Trophoblast cell (in vitro differentiated cells and primary cell): ENCODE measurements around the gene PLOD3.

Experiments
- DNase-seq, 2 donors: peaks; one replicate each; pipeline ENCODE4 v3.0.0-alpha.2; 2016
- H2AFZ ChIP-seq: 2 replicates; pipeline ENCODE4 v1.6.1; 2013; ENCODE audit warnings: low read length, moderate library complexity, mild to moderate bottlenecking; ENCODE audit not compliant: insufficient read depth, poor library complexity
- H2AK5ac ChIP-seq: 2 replicates; pipeline ENCODE4 v1.6.1; 2013; ENCODE audit warnings: mild to moderate bottlenecking, low read length
- H2BK120ac ChIP-seq: 2 replicates; pipeline ENCODE4 v1.6.1; 2013; ENCODE audit warnings: low read length, mild to moderate bottlenecking, moderate library complexity; ENCODE audit not compliant: insufficient read depth, poor library complexity
- H2BK12ac ChIP-seq: 2 replicates; pipeline ENCODE4 v1.6.1; 2013; ENCODE audit warnings: mild to moderate bottlenecking, low read length, moderate library complexity
- H2BK5ac ChIP-seq: 2 replicates; pipeline ENCODE4 v1.6.1; 2013; ENCODE audit warnings: low read length, low read depth, moderate library complexity, mild to moderate bottlenecking; ENCODE audit not compliant: poor library complexity
- H3K14ac ChIP-seq: 2 replicates; pipeline ENCODE4 v1.6.1; 2013; ENCODE audit warnings: mild to moderate bottlenecking, low read length
- H3K18ac ChIP-seq: 2 replicates; pipeline ENCODE4 v1.6.1; 2013; ENCODE audit warnings: mild to moderate bottlenecking, low read length
- H3K23ac ChIP-seq: 2 replicates; pipeline ENCODE4 v1.6.1; 2013; ENCODE audit warnings: low read length
- H3K27ac ChIP-seq: 2 replicates; pipeline ENCODE4 v1.5.1; 2013; ENCODE audit warnings: low read depth, mild to moderate bottlenecking, inconsistent platforms, low read length, moderate library complexity
- H3K27me3 ChIP-seq: 2 replicates; pipeline ENCODE4 v1.6.1; 2013; ENCODE audit warnings: inconsistent platforms, mild to moderate bottlenecking, low read length, moderate library complexity; ENCODE audit not compliant: insufficient read depth
- H3K36me3 ChIP-seq, 2 experiments: 1 replicate in 1 of 2; 2 replicates in 1 of 2; pipeline ENCODE4 v1.6.1; 2013; ENCODE audit warnings: low read length in 2 of 2, mild to moderate bottlenecking in 2 of 2, moderate library complexity in 1 of 2; ENCODE audit not compliant: insufficient read depth in 2 of 2, control insufficient read depth in 1 of 2
- H3K4ac ChIP-seq: 2 replicates; pipeline ENCODE4 v1.6.1; 2013; ENCODE audit warnings: low read depth, mild to moderate bottlenecking, low read length, moderate library complexity
- H3K4me1 ChIP-seq, 2 experiments: 1 replicate in 1 of 2; 2 replicates in 1 of 2; pipeline ENCODE4 v1.6.1; 2013; ENCODE audit warnings: low read length in 2 of 2, mild to moderate bottlenecking in 2 of 2, moderate library complexity in 1 of 2; ENCODE audit not compliant: insufficient read depth in 2 of 2, control insufficient read depth in 1 of 2
- H3K4me2 ChIP-seq: 2 replicates; pipeline ENCODE4 v1.6.1; 2013; ENCODE audit warnings: inconsistent platforms, mild to moderate bottlenecking, low read length, moderate library complexity
- H3K4me3 ChIP-seq: 2 replicates; pipeline ENCODE4 v1.5.1; 2013; ENCODE audit warnings: mild to moderate bottlenecking, low read depth, low read length, inconsistent platforms
- H3K79me1 ChIP-seq: one replicate; pipeline ENCODE4 v1.6.1; 2013; ENCODE audit warnings: low read length
- H3K79me2 ChIP-seq: 2 replicates; pipeline ENCODE4 v1.6.1; 2013; ENCODE audit warnings: low read length, mild to moderate bottlenecking; ENCODE audit not compliant: control insufficient read depth, insufficient read depth, poor library complexity
- H3K9ac ChIP-seq: 2 replicates; pipeline ENCODE4 v1.6.1; 2013; ENCODE audit warnings: mild to moderate bottlenecking, low read length
- H3K9me3 ChIP-seq: 2 replicates; pipeline ENCODE4 v1.6.1; 2013; ENCODE audit warnings: low read depth, mild to moderate bottlenecking, control low read depth, inconsistent platforms, low read length; ENCODE audit not compliant: insufficient read depth
- H4K12ac ChIP-seq: 2 replicates; pipeline ENCODE4 v1.6.1; 2013; ENCODE audit warnings: low read depth, mild to moderate bottlenecking, low read length, moderate library complexity
- H4K8ac ChIP-seq: 2 replicates; pipeline ENCODE4 v1.6.1; 2013; ENCODE audit warnings: low read depth, mild to moderate bottlenecking, low read length, moderate library complexity
- H4K91ac ChIP-seq: one replicate; pipeline ENCODE4 v1.6.1; 2013; ENCODE audit warnings: low read depth, mild to moderate bottlenecking, low read length, moderate library complexity
- WGBS: extraction: QIAGEN DNeasy Blood & Tissue Kit; methylation state at CpG from one replicate; pipeline ENCODE4 v1.1.7; 2013; ENCODE audit warnings: missing lambda C conversion rate; ENCODE audit not compliant: insufficient read length, insufficient coverage; ENCODE audit errors: extremely low coverage; 5-methylcytosine and 5-hydroxymethylcytosine counted together

Gene PLOD3

DNA sequence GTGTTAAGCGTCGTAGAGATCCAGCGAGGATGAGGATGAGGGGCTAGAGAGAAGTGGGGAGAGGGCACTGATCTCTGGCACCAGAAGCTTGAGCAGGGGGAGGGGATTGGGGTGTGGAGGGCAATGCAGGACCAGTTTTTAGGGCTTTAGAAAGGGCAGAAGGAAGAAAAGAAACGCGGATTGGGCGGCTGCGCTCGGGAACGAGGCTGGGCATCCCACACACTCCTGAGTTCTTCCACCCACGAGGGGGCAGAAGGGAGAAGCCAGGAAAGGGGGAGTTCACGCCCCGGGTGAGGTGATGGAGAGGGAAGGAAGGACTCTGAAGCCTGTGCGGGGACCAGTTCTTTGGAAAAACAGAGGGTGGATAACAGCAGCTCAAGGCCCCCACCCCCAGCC, 45.9 kb downstream of the PLOD3 start:
- H4K8ac ChIP-seq = no peak overlapping the region
- H2BK12ac ChIP-seq = no peak overlapping the region
- no CpG with 5 or more reads among the region's 13 CpGs for WGBS
- H3K18ac ChIP-seq = no peak overlapping the region
- H4K12ac ChIP-seq = no peak overlapping the region
- H3K79me1 ChIP-seq = no peaks in the 10 kb centered on the region
- H4K91ac ChIP-seq = no peak overlapping the region
- H3K4me3 ChIP-seq = no peak overlapping the region
- H2AFZ ChIP-seq = no peak overlapping the region
- no peak overlapping the region for H3K4ac ChIP-seq
- peaks cover 12% of the 10 kb centered on the region for H3K9me3 ChIP-seq
- H2BK5ac ChIP-seq = no peak overlapping the region
- no peak for DNase-seq
- no peak overlapping the region for H3K14ac ChIP-seq
- H2AK5ac ChIP-seq = no peak overlapping the region
- H3K27ac ChIP-seq = no peak overlapping the region
- H3K27me3 ChIP-seq = peaks cover 60% of the 10 kb centered on the region
- H3K36me3 ChIP-seq = no peaks in the 10 kb centered on the region
- no peak overlapping the region for H3K23ac ChIP-seq
- H3K9ac ChIP-seq = no peak overlapping the region
- no peaks in the 10 kb centered on the region for H3K79me2 ChIP-seq
- H3K4me1 ChIP-seq = peaks cover 17 to 27% of the 10 kb centered on the region in 2 experiments
- H3K4me2 ChIP-seq = no peak overlapping the region
- H2BK120ac ChIP-seq = no peak overlapping the region

DNA sequence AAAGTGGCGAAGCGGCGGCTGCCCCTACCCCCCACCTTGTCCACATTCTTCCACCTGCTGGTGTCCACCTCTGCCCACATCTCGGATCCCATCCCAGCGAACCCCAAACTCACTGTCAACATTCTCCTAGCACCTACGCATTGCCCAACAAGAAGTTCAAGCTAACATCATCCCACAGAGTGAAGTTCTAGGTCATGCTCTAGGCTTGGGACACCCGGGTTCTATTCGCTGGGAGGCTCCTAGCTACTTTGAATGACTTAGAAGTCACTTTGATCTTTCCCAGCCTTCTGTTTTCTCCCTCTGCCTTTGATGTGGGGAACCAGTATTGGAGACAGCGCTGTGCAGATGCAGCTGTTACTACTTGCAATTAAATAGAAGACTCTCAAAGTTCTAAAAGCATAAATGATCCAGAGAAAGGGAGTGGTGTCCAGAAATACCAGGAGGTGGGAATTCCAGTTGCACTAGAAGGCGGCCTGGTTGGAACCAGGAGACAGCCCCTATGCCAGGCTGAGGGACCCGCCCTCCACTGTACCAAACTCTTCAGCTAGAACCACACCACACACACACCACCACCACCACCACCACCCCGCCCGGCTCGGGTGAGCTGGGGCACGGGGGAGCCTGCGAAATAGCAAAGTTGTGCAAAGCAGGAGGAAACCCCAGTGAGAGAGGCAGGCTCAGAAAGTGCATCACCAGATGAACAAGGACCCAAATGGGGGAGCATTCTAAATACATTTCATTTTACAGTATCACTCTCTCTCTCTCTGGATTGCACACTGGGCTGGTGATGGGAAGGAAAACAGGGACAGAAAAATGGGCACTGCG, 46.6 kb downstream of the PLOD3 start:
- H3K4ac ChIP-seq = no peak overlapping the region
- H2AFZ ChIP-seq = no peak overlapping the region

DNA sequence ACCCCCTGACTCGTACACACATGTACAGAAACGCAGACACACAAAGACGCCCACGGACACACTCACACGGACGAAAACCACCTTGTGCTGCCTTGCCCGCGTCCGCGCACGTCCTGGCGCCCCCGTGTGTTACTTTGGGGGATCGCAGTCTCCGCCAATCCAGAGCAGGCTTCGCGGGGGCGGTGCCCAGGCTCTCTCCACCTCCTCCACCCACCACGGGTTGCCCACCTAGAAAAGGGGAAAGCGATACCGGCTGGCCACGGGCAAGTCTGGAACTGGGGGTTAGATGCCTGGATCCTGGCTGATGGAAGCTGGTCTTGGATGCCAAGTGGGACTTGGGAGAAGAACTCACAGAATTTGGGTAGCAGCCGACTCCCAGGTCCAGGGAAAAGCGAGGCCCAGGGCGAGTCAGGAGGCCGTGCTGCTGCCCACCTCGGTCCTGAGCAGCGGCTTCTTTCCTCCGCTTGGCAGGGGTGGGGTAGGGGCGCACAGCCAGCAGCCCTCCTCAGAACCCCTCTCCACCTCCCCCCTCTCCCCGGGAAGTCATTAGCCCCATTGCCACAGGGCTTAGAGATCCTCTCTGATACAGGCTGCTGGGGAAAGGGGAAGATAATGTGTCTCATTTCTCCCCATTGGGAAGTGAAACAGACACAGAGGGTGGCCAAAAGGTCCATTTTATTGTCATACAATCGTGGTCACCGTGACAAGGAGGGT, 47.4 kb downstream of the PLOD3 start:
- Histone ChIP-seq H3K9me3 (peaks cover 12% of the 10 kb centered on the region), H2AFZ (no peak overlapping the region), H3K79me2 (no peaks in the 10 kb centered on the region), H3K4me1 (peaks cover 28 to 38% of the 10 kb centered on the region in 2 experiments), H2AK5ac (no peak overlapping the region), H2BK12ac (no peak overlapping the region), H4K91ac (no peak overlapping the region), H3K4me3 (no peak overlapping the region), H3K18ac (no peak overlapping the region), H2BK120ac (no peak overlapping the region), H3K14ac (no peak overlapping the region), H3K27ac (no peak overlapping the region), H4K8ac (no peak overlapping the region), H3K36me3 (no peaks in the 10 kb centered on the region), H3K79me1 (no peaks in the 10 kb centered on the region), H3K23ac (no peak overlapping the region), H3K4ac (no peak overlapping the region), H3K27me3 (peaks cover 57% of the 10 kb centered on the region), H3K4me2 (peak overlapping the region; percentile 15), H2BK5ac (no peak overlapping the region), H3K9ac (no peak overlapping the region), H4K12ac (no peak overlapping the region)
- WGBS = no CpG with 5 or more reads among the region's 33 CpGs
- DNase-seq = peak; percentile 40 to 74

More for the DNA sequence above, 46.6 kb downstream of the PLOD3 start:
- Histone ChIP-seq H3K36me3 (no peaks in the 10 kb centered on the region), H3K27me3 (peaks cover 61% of the 10 kb centered on the region), H3K4me3 (no peak overlapping the region), H4K12ac (no peak overlapping the region), H4K91ac (no peak overlapping the region), H3K79me1 (no peaks in the 10 kb centered on the region), H2BK5ac (no peak overlapping the region), H2AK5ac (no peak overlapping the region), H3K18ac (no peak overlapping the region), H3K4me1 (peaks cover 21 to 31% of the 10 kb centered on the region in 2 experiments), H3K4me2 (no peak overlapping the region), H2BK12ac (no peak overlapping the region), H2BK120ac (no peak overlapping the region), H3K14ac (no peak overlapping the region), H3K9ac (no peak overlapping the region), H4K8ac (no peak overlapping the region), H3K23ac (no peak overlapping the region), H3K79me2 (no peaks in the 10 kb centered on the region), H3K9me3 (peaks cover 12% of the 10 kb centered on the region), H3K27ac (no peak overlapping the region)
- no peak for DNase-seq
- WGBS = no CpG with 5 or more reads among the region's 17 CpGs

DNA sequence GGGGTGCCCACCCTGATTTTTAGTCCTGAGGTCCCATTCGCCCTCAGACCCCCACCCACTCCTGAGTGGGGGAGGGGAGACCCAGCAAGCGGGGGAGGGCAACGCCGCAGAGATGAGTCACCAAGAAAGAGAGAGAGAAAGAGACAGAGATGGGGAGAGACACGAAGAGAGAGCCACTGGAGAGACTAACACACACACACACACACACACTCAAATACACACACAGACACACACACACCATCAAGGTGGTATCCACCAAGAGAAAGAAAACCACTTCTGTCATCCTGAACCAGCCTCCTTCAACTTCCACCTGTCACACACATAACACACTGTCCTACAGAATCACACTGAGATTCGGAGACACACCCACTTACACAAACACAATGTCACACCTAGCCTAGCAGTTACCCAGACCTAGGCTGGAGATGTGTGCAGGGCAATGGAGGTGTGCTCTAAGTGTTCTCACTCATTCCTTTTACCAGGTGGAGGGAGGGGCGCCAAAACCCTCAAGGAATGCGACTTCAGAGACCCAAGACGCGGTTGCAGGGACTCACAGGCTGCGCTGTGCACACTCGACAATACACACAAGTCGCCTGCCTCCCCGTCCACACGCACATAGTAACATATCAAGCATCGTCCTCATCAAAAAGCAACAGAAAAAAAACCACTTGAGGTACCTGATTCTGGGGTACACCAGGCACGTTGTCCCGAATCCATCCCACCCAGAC, 48.1 kb downstream of the PLOD3 start:
- no peaks in the 10 kb centered on the region for H3K79me1 ChIP-seq
- no peak overlapping the region for H2BK12ac ChIP-seq
- no peak overlapping the region for H3K9ac ChIP-seq
- H3K9me3 ChIP-seq = peaks cover 9% of the 10 kb centered on the region
- H4K91ac ChIP-seq = no peak overlapping the region
- H2BK120ac ChIP-seq = no peak overlapping the region
- H3K79me2 ChIP-seq = no peaks in the 10 kb centered on the region
- H3K4me2 ChIP-seq = peak overlapping the region; percentile 15
- no peaks in the 10 kb centered on the region for H3K36me3 ChIP-seq
- peaks cover 35 to 45% of the 10 kb centered on the region in 2 experiments for H3K4me1 ChIP-seq
- H2AFZ ChIP-seq = no peak overlapping the region
- H2AK5ac ChIP-seq = no peak overlapping the region
- H3K27me3 ChIP-seq = peaks cover 53% of the 10 kb centered on the region
- no peak overlapping the region for H3K18ac ChIP-seq
- no peak overlapping the region for H3K23ac ChIP-seq
- H4K12ac ChIP-seq = no peak overlapping the region
- H3K14ac ChIP-seq = no peak overlapping the region
- no CpG with 5 or more reads among the region's 18 CpGs for WGBS
- H3K27ac ChIP-seq = no peak overlapping the region
- DNase-seq = no peak
- H3K4me3 ChIP-seq = no peak overlapping the region
- no peak overlapping the region for H4K8ac ChIP-seq
- no peak overlapping the region for H2BK5ac ChIP-seq
- no peak overlapping the region for H3K4ac ChIP-seq
